T1000 (cell line): Measurements from ENCODE around the gene UNC13B.
"Not testable (repeated sequence)": the region's sequence is repeated elsewhere in the genome, so short reads cannot be mapped to it uniquely, and the experiment has no call there.

Source experiments
- DNase-seq: peaks from one replicate; lab custom pipeline; 2025; ENCODE audit warnings: mixed read lengths; lab: John Stamatoyannopoulos, UW

The UNC13B gene

GRCh38 chr9:35161713-35162604 is at the start of gene UNC13B:
Gene UNC13B (plus strand): TSS chr9:35162009. CDS start chr9:35162284, 275 bp downstream.
- DNase-seq = peak; percentile 84

- DNase-seq = no peak
Measured at GRCh38 chr9:35112257-35113020, 49.4 kb upstream of the UNC13B start.

GRCh38 chr9:35114113-35114839 is 47.5 kb upstream of the UNC13B start:
- DNase-seq = peak; percentile 71

GRCh38 chr9:35114840-35115628 is 46.8 kb upstream of the UNC13B start:
- no peak for DNase-seq

GRCh38 chr9:35115680-35116538 is 45.9 kb upstream of the UNC13B start, which contains the start of gene ATOSB:
Gene ATOSB (minus strand): TSS chr9:35115862. CDS start chr9:35108274, 7,588 bp downstream.
- peak; percentile 92 for DNase-seq

- DNase-seq = no peak
Measured at GRCh38 chr9:35116539-35116897, 45.3 kb upstream of the UNC13B start.

GRCh38 chr9:35116898-35117551 is 44.8 kb upstream of the UNC13B start:
- peak; percentile 53 for DNase-seq

- DNase-seq = no peak
Measured at GRCh38 chr9:35134920-35135319, 26.9 kb upstream of the UNC13B start.

GRCh38 chr9:35135988-35136387 is 25.8 kb upstream of the UNC13B start:
- DNase-seq = no peak

- no peak for DNase-seq
Measured at GRCh38 chr9:35136866-35137265, 24.9 kb upstream of the UNC13B start.

- DNase-seq = no peak
Measured at GRCh38 chr9:35140093-35140492, 21.7 kb upstream of the UNC13B start.

- no peak for DNase-seq
Measured at GRCh38 chr9:35142037-35142436, 19.8 kb upstream of the UNC13B start.

GRCh38 chr9:35147941-35148563 is 13.8 kb upstream of the UNC13B start:
- not testable (repeated sequence) for DNase-seq

GRCh38 chr9:35152926-35153325 is 8.9 kb upstream of the UNC13B start:
- DNase-seq = no peak

GRCh38 chr9:35156781-35157180 is 5.0 kb upstream of the UNC13B start:
- no peak for DNase-seq

GRCh38 chr9:35157836-35158235 is 4.0 kb upstream of the UNC13B start:
- not testable (repeated sequence) for DNase-seq

GRCh38 chr9:35158501-35159280 is 3.1 kb upstream of the UNC13B start:
- DNase-seq = no peak

- no peak for DNase-seq
Measured at GRCh38 chr9:35162605-35163315, 951 bp downstream of the UNC13B start.
